ENCODE measurements around the gene KRT72. TPM values are rescaled to one million over a fixed set of nuclear protein-coding genes. Genes with fewer than 3 reads are reported as not detected.
A peak's percentile ranks its signal among the peaks of the same experiment; 100 is the strongest.

Gene KRT72
- under 1 TPM in 2 of 3 donors, not detected in 1; 0.34 to 0.93 TPM for polyA plus RNA-seq

DNA sequence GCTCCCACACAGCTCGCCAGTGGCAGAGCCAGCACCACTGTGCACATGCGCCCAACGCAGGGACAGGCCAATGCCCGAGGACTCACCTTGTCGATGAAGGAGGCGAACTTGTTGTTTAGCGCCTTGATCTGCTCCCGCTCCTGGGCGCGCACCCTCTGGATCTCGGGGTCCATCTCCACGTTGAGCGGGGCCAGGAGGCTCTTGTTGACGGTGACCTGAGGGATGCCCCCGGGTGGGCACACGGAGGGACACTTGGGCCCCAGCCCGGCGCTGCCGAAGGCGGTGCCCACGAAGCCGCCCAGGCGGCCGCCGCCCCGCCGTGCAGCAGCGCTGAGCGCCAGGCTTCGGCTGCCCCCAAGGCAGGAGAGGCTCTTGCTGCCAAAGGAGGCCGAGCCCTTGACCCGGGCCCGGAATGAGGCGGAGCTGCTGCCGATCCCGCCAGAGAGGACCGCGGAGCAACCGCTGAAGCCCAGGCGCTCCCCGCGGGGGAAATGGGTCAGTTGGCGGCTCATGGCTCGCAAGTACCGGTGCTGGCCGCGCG lies at the start of gene KRT72:
Gene KRT72 (minus strand): TSS at position 523 of the 541 bp plus-strand sequence. CDS start 11 bp downstream, at position 512.
- Mint-ChIP-seq H3K4me3 (no peak within 1 kb of the TSS), H3K27ac (peak within 1 kb of the TSS in 3 of 6 donors; percentile 28 to 61 (median 54)), H3K4me1 (peaks cover 2 to 11% of the 10 kb centered on the region in 2 donors), H3K9me3 (no peaks in the 10 kb centered on the region), H3K27me3 (ENCODE audit: low read depth in 3 of 3) (peaks cover 0 to 16% (median 6%) of the 10 kb centered on the region in 3 donors), H3K36me3 (peaks cover 5 to 19% (median 5%) of the 10 kb centered on the region in 3 donors)
- no peak for DNase-seq

DNA sequence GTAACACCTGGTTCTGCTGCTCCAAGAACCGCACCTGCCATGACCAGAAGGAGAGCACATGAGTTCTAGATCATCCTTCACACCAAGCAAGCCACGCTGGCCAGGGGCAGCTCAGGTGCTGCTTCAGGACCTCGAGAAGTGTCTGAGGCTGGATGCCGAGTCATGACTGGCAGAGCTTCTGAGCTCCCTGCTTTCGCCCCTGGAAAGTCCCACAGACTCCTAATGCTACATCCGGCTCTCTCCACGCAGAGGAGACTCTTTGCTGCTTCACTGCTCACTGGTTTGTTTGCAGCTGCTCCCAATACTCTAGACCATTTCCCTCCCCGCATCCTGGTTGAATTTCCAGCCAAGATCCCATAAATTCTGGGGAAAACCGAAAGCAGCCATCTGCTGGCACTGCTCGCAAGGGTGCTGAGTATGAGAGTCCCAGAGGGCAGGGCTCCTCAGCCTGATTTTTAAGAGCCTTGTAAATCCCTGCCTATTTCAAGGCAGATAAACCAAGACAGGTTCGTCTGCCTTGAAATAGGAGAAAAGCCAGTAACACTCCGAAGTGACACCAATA lies 49.3 kb upstream of the KRT72 start:
- peaks cover 0 to 15% (median 0%) of the 10 kb centered on the region in 3 donors for H3K36me3 Mint-ChIP-seq
- DNase-seq = no peak
- no peaks in the 10 kb centered on the region for H3K9me3 Mint-ChIP-seq
- no peak overlapping the region for H3K4me3 Mint-ChIP-seq
- H3K27ac Mint-ChIP-seq = peak overlapping the region in 3 of 6 donors; percentile 78 to 99 (median 93)
- H3K27me3 Mint-ChIP-seq (ENCODE audit: low read depth in 3 of 3) = peaks cover 4 to 9% (median 6%) of the 10 kb centered on the region in 3 donors
- peaks cover 37 to 57% of the 10 kb centered on the region in 2 donors for H3K4me1 Mint-ChIP-seq

DNA sequence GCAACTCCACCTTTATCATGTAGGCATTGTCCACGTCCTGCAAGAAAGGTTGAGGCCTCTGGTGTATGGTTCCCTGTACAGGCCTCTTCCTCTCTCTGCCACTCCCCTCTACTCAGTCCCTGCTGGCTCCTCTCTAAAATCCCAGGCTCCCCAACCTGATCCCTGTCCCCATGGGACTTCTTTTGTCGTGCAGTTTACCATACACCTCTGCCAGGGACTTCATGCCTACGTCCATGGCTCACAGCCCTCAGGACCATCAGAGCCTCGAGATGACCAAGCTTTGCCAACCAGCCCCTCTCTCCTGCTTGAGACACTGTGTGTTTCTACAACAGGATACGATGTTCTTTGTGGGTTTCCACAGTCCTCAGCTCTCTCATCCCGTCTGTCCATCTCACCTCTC lies 47.8 kb upstream of the KRT72 start:
- Mint-ChIP-seq H3K4me1 (peaks cover 51 to 73% of the 10 kb centered on the region in 2 donors), H3K27ac (peak overlapping the region in 5 of 6 donors; percentile 13 to 99 (median 83)), H3K36me3 (peaks cover 0 to 15% (median 3%) of the 10 kb centered on the region in 3 donors), H3K4me3 (peak overlapping the region in 1 of 5 donors; percentile 20), H3K9me3 (peaks cover 0 to 2% (median 0%) of the 10 kb centered on the region in 6 donors), H3K27me3 (ENCODE audit: low read depth in 3 of 3) (peaks cover 10 to 13% (median 13%) of the 10 kb centered on the region in 3 donors)
- no peak for DNase-seq

DNA sequence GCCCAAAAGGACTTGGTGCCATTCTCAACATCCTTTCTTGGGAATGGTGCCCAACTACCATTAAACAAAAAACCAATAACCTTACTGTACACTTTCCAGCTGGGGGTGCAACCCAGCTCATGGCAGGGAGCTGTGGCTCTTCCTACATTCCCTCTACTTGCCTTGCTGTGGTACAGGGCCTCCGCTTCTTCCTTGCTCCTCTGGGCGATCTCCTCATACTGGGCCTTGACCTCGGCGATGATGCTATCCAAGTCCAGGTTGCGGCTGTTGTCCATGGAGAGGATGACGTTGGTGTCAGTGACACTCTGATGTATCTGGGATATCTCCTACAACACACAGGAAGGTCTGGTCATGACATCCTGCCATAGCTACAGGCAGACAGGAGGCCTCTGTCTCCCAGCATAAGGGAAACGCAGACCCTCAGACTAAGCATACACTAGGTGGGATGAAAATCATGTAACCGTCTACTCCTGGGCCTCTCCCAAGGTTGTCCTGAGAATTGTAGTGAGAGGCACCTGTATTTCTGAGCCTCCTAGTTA lies 46.8 kb upstream of the KRT72 start:
- Mint-ChIP-seq H3K36me3 (peaks cover 0 to 10% (median 3%) of the 10 kb centered on the region in 3 donors), H3K4me1 (peaks cover 61 to 80% of the 10 kb centered on the region in 2 donors), H3K4me3 (peak overlapping the region in 1 of 5 donors; percentile 68), H3K9me3 (peaks cover 0 to 2% (median 0%) of the 10 kb centered on the region in 6 donors), H3K27ac (peak overlapping the region; percentile 53 to 100 (median 92)), H3K27me3 (ENCODE audit: low read depth in 3 of 3) (peaks cover 8 to 13% (median 10%) of the 10 kb centered on the region in 3 donors)
- no peak for DNase-seq

DNA sequence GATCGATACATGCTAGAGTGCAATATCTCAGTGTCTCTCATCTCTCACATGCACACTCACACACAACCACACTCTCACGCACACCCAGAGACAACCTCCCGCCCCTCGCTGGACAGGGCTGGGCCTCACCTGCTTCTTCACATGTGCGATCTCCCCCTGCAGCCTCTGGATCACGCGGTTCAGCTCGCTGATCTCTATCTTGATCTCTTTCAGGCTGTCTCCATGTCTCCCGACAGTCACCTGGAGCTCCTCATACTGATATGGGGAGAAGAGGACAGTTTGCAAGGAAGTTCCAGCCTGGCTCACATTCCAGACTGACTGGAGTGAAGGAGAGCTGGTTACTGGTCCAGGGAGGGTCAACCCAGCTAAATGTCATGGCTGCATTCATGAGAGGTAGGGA lies 46.3 kb upstream of the KRT72 start:
- Mint-ChIP-seq H3K4me1 (peaks cover 60 to 81% of the 10 kb centered on the region in 2 donors), H3K27ac (peak overlapping the region; percentile 58 to 100 (median 99)), H3K36me3 (peaks cover 0 to 10% (median 3%) of the 10 kb centered on the region in 3 donors), H3K27me3 (ENCODE audit: low read depth in 3 of 3) (peaks cover 8 to 13% (median 10%) of the 10 kb centered on the region in 3 donors), H3K9me3 (peaks cover 0 to 2% (median 0%) of the 10 kb centered on the region in 6 donors), H3K4me3 (peak overlapping the region in 3 of 5 donors; percentile 47 to 92 (median 51))
- no peak for DNase-seq

GRCh38 chr12:52646613-52647012 lies 45.4 kb upstream of the KRT72 start:
- Mint-ChIP-seq H3K9me3 (peaks cover 0 to 2% (median 0%) of the 10 kb centered on the region in 6 donors), H3K27ac (peak overlapping the region; percentile 99 to 100 (median 99)), H3K4me3 (peak overlapping the region in 4 of 5 donors; percentile 83 to 92 (median 86)), H3K27me3 (ENCODE audit: low read depth in 3 of 3) (peaks cover 8 to 14% (median 13%) of the 10 kb centered on the region in 3 donors), H3K4me1 (peaks cover 66 to 85% of the 10 kb centered on the region in 2 donors), H3K36me3 (peaks cover 0 to 10% (median 7%) of the 10 kb centered on the region in 3 donors)
- no peak for DNase-seq

DNA sequence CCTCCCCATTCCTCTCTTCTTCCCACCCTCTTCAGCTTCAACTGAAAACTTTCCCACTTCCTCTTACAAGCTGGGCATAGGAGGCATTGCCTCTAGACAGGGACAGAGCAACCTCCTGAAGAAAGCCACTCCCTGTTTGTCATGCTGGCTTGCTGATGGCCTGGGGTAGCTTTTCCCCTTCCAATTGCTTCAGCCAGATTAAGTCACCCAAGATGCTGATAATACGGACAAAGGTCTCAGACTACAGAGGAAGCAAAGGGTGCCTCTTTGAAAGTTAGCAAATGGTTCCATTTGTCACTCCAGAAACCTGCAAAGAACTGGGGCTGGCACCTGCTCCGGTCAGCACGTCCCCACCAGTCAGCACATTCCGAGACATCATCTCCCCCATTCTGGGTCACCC lies 44.7 kb upstream of the KRT72 start:
- no peak for DNase-seq
- H3K27me3 Mint-ChIP-seq (ENCODE audit: low read depth in 3 of 3) = peaks cover 8 to 14% (median 13%) of the 10 kb centered on the region in 3 donors
- H3K4me1 Mint-ChIP-seq = peaks cover 68 to 91% of the 10 kb centered on the region in 2 donors
- peak overlapping the region; percentile 69 to 92 (median 83) for H3K4me3 Mint-ChIP-seq
- peaks cover 0 to 2% (median 0%) of the 10 kb centered on the region in 6 donors for H3K9me3 Mint-ChIP-seq
- H3K27ac Mint-ChIP-seq = peak overlapping the region; percentile 99 to 100 (median 99)
- H3K36me3 Mint-ChIP-seq = peaks cover 0 to 10% (median 8%) of the 10 kb centered on the region in 3 donors

DNA sequence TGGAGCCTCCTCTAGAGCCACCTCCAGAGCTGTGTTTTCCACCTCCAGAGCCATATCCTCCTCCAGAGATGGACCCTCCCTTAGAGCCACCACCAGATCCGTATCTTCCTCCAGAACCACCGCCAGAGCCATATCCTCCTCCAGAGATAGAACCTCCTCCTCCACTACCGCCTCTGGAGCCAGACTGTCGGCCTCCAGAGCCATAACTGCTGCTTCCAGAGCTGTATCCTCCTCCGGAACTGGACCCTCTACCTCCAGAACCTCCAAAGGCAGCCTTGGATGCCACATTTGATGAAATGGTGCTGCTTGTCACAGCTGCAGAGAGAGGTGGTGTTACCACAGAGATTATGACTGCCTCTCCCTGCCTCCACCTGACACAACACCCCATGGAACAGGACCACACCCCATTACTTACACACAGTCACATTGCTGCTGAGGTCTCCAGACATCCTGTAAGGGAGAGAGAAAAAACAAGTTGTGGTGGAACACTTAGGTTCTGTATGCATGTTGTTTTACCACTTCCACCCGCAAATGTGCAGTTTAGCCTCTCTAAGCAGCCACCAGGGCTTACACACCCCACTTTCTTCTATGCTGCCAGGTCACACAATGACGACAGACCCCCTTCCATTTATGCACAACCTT lies 44.0 kb upstream of the KRT72 start:
- H3K4me3 Mint-ChIP-seq = peak overlapping the region; percentile 82 to 92 (median 83)
- H3K27ac Mint-ChIP-seq = peak overlapping the region; percentile 99 to 100 (median 99)
- peaks cover 68 to 93% of the 10 kb centered on the region in 2 donors for H3K4me1 Mint-ChIP-seq
- H3K27me3 Mint-ChIP-seq (ENCODE audit: low read depth in 3 of 3) = peaks cover 8 to 14% (median 12%) of the 10 kb centered on the region in 3 donors
- H3K36me3 Mint-ChIP-seq = peaks cover 0 to 10% (median 8%) of the 10 kb centered on the region in 3 donors
- H3K9me3 Mint-ChIP-seq = peaks cover 0 to 2% (median 0%) of the 10 kb centered on the region in 6 donors
- peak; percentile 92 to 95 (median 95) for DNase-seq

- peaks cover 8 to 14% (median 11%) of the 10 kb centered on the region in 3 donors for H3K27me3 Mint-ChIP-seq (ENCODE audit: low read depth in 3 of 3)
- peak overlapping the region; percentile 99 to 100 (median 99) for H3K27ac Mint-ChIP-seq
- H3K4me1 Mint-ChIP-seq = peaks cover 63 to 81% of the 10 kb centered on the region in 2 donors
- peak overlapping the region in 2 of 5 donors; percentile 83 to 90 for H3K4me3 Mint-ChIP-seq
- no peak for DNase-seq
- H3K36me3 Mint-ChIP-seq = peaks cover 0 to 8% (median 6%) of the 10 kb centered on the region in 3 donors
- peaks cover 0 to 2% (median 0%) of the 10 kb centered on the region in 6 donors for H3K9me3 Mint-ChIP-seq
These were observed 42.8 kb upstream of the KRT72 start for GRCh38 chr12:52644078-52644415.

DNA sequence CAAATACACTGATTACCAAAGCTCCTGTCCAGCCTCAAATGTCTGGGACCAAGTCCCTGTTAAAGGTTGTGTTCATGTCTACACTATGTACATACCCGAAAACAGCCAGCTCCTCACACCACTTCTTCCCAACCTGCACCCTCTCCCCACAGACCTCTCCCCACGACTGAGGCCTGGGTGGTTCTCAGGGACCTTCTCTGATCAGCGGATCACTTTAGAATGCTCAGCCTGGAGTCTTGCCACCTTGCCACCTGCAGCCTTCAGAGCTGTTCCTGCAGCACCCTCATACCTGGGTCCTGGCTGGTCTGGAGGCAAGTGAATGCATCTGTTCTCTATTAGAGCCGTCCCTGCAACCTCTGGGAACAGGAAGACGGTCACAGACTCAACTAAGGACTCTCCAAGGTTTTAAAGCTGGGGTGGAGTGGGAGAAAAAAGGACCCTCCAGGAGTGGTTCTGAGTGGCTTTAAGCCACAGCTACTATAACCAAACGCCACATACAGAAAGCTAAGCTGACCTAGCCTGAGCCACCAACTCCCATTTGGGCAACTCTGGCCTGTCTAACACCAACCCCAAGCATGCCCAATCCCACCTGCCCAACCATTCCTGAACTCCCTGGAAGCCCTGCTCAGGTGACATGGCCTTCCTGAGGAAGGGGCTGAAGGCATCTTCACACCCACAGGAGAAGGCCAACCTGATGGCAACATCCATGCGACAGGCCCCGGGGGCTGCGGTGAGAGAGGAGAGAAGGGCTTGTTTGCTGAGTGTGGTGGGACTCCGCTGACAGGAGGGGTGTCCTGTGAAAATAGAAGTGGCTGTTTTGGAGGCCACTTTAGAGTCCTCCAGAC lies 42.2 kb upstream of the KRT72 start:
- DNase-seq = no peak
- Mint-ChIP-seq H3K4me3 (peak overlapping the region in 1 of 5 donors; percentile 18), H3K27me3 (ENCODE audit: low read depth in 3 of 3) (peaks cover 6 to 14% (median 11%) of the 10 kb centered on the region in 3 donors), H3K36me3 (peaks cover 0 to 10% (median 8%) of the 10 kb centered on the region in 3 donors), H3K4me1 (peaks cover 62 to 75% of the 10 kb centered on the region in 2 donors), H3K9me3 (peaks cover 0 to 2% (median 0%) of the 10 kb centered on the region in 6 donors), H3K27ac (peak overlapping the region; percentile 46 to 100 (median 99))

DNA sequence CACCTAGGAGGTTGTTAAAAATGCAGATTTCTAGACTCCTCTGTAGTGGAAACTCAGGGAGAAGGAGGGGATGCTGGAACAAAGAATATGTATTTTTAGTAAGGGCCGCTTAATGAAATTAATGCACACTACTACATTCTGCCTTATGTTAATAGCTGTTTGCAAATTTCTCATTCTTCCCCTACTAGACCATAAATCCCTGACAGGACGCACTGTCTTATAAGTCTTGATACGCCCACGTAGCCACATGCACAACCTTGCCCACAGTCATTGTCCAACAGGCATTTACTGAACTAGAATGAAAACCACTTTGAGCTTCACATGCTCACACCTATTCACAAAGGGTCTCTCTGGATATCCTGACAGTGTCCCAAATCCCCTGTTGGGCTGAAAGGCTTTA lies 40.2 kb upstream of the KRT72 start:
- H3K27ac Mint-ChIP-seq = peak overlapping the region in 5 of 6 donors; percentile 49 to 100 (median 87)
- DNase-seq = peak in 1 of 3 donors; percentile 24
- H3K36me3 Mint-ChIP-seq = peaks cover 0 to 11% (median 8%) of the 10 kb centered on the region in 3 donors
- peaks cover 58 to 68% of the 10 kb centered on the region in 2 donors for H3K4me1 Mint-ChIP-seq
- H3K4me3 Mint-ChIP-seq = peak overlapping the region in 1 of 5 donors; percentile 8
- H3K9me3 Mint-ChIP-seq = peaks cover 0 to 2% (median 0%) of the 10 kb centered on the region in 6 donors
- H3K27me3 Mint-ChIP-seq (ENCODE audit: low read depth in 3 of 3) = peaks cover 8 to 15% (median 10%) of the 10 kb centered on the region in 3 donors

DNA sequence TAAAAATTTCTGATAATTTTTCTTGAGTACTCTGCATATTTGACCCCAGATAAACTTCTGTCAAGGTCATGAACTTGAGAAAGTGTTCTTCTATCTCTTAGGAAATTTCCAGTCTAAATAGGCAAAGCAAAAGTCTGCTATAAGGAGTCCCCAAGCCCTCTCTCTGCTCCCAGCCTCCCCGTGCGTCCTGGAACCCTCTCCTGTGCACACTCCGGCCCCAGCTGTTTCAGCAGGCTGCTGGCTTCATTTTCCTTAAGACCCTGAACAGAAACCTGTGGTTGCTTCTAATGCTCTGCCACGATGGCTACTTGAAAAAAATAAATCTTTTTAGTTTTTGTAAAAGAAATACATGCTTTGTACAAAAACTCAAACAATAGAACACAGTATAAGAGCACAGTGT lies 36.0 kb upstream of the KRT72 start:
- H3K4me3 Mint-ChIP-seq = peak overlapping the region in 1 of 5 donors; percentile 3

More for the DNA sequence above, 36.0 kb upstream of the KRT72 start:
- H3K27me3 Mint-ChIP-seq (ENCODE audit: low read depth in 3 of 3) = peaks cover 3 to 10% (median 9%) of the 10 kb centered on the region in 3 donors
- DNase-seq = no peak
- H3K4me1 Mint-ChIP-seq = peaks cover 52 to 65% of the 10 kb centered on the region in 2 donors
- H3K27ac Mint-ChIP-seq = peak overlapping the region in 5 of 6 donors; percentile 8 to 96 (median 93)
- peaks cover 0 to 11% (median 5%) of the 10 kb centered on the region in 3 donors for H3K36me3 Mint-ChIP-seq
- H3K9me3 Mint-ChIP-seq = no peaks in the 10 kb centered on the region

All from immature natural killer cell (primary cell).